Measurements from ENCODE around the gene EOGT. TPM values are rescaled to one million over a fixed set of nuclear protein-coding genes. Genes with fewer than 3 reads are reported as not detected.

The EOGT gene
- total and polyA plus RNA-seq, 2 of the 4 experiments (the other 2 are of a cell fraction): 12.3 to 41.2 TPM

GRCh38 chr3:68957895-68958294, 55.6 kb downstream of the EOGT start:
- H2BK20ac ChIP-seq (ENCODE audit: low read depth, low read length): no peak overlapping the region
- intact Hi-C loops (cut with micrococcal nuclease): no loop called here
- no peak overlapping the region for H2BK15ac ChIP-seq (ENCODE audit: low read depth, low read length)
- ChIA-PET POLR2A (ENCODE audit: unreplicated experiment) (no interaction called here), CTCF (no interaction called here)
- H2BK5ac ChIP-seq (ENCODE audit: low read depth, low read length, poor library complexity, severe bottlenecking): no peak overlapping the region
- H4K8ac ChIP-seq (ENCODE audit: low read depth in 2 of 2, low read length in 2 of 2): no peak overlapping the region
- ATAC-seq (ENCODE audit: low read depth) (no peak), DNase-seq (no peak)
- no peak overlapping the region for H4K91ac ChIP-seq (ENCODE audit: insufficient read depth, low read depth, low read length)
- WGBS, 2 experiments (ENCODE audit: extremely low coverage in 2 of 2, insufficient read length in 1 of 2): 56% methylated on average over 1 of the region's 3 CpGs; no CpG with 5 or more reads in 1 of the 2 experiments
- peaks cover 9% of the 10 kb centered on the region for H3K27me3 ChIP-seq (ENCODE audit: control insufficient read depth, insufficient read depth, low read length)
- H3K9ac ChIP-seq (ENCODE audit: low read depth, low read length): no peak overlapping the region
- no peak for TF ChIP-seq MXI1 (IDR thresholded peaks at IDR 0.05; ENCODE audit: borderline replicate concordance, low read depth, low read length)
- H3K4me2 ChIP-seq (ENCODE audit: low read depth, low read length): no peak overlapping the region
- no peak overlapping the region for H3K18ac ChIP-seq (ENCODE audit: low read depth, low read length)
- no peaks in the 10 kb centered on the region for H4K20me1 ChIP-seq (ENCODE audit: insufficient read depth, low read length)
- H3K9me1 ChIP-seq (ENCODE audit: insufficient read depth, low read length): no peaks in the 10 kb centered on the region
- no peaks in the 10 kb centered on the region for H3K9me3 ChIP-seq (ENCODE audit: control insufficient read depth, insufficient read depth, low read length)
- H2AK9ac ChIP-seq (replicated peaks; ENCODE audit: low read depth, low read length, poor library complexity): no peak overlapping the region
- no peak overlapping the region for H3K4me3 ChIP-seq (ENCODE audit: insufficient read depth, low read depth, low read length)
- dilution Hi-C loops (cut with HindIII; ENCODE audit: low sequenced_read_pairs, unreplicated experiment): no loop called here
- H2AK5ac ChIP-seq (ENCODE audit: low read depth, low read length): no peak overlapping the region
- no peak overlapping the region for H3K27ac ChIP-seq (ENCODE audit: insufficient read depth, low read length)
- H3K36me3 ChIP-seq (ENCODE audit: control insufficient read depth, insufficient read depth, low read length): no peaks in the 10 kb centered on the region
- H3K56ac ChIP-seq (ENCODE audit: extremely low read depth, insufficient read depth, low read length): no peak overlapping the region
- BruUV-seq (replicated peaks): no TSS peak
- H4K5ac ChIP-seq (ENCODE audit: low read depth, low read length): no peak overlapping the region
- no peaks in the 10 kb centered on the region for H3K79me1 ChIP-seq (ENCODE audit: low read depth in 1 of 2, low read length in 2 of 2)
- H3K4ac ChIP-seq (ENCODE audit: low read depth, low read length): no peak overlapping the region
- no peak overlapping the region for H2BK120ac ChIP-seq (ENCODE audit: low read depth, low read length)
- no peak overlapping the region for H2AFZ ChIP-seq (replicated peaks; ENCODE audit: low read length, poor library complexity)
- in situ Hi-C loops (cut with MboI; ENCODE audit: low sequenced_read_pairs): no loop called here
- H3K4me1 ChIP-seq (ENCODE audit: control insufficient read depth, insufficient read depth, low read length): no peaks in the 10 kb centered on the region
- H3K23ac ChIP-seq (ENCODE audit: low read depth, low read length): no peak overlapping the region
- H3K14ac ChIP-seq (replicated peaks; ENCODE audit: low read depth, low read length): no peak overlapping the region

Measured in IMR-90 (cell line).